H1 (cell line): Measurements from ENCODE around the gene MSI2. TPM values are rescaled to one million over a fixed set of nuclear protein-coding genes. Genes with fewer than 3 reads are reported as not detected.

Experiments
- EZH2 ChIP-seq: fragments of 200-600 bp; sonication (generic); IDR thresholded peaks from 2 replicates; pipeline ENCODE4 v1.7.1; 2012; ENCODE audit warnings: low read depth, mild to moderate bottlenecking, moderate library complexity, low read length, inconsistent platforms; ENCODE audit not compliant: severe bottlenecking
- GTF2F1 ChIP-seq: IDR thresholded peaks from 2 replicates; pipeline ENCODE4 v1.6.1; 2012; ENCODE audit warnings: low read depth, low read length, improper control_type of control experiment, borderline replicate concordance
- NANOG ChIP-seq: IDR thresholded peaks from 2 replicates; pipeline ENCODE4 v1.6.1; 2011; ENCODE audit warnings: low read length, low read depth, mild to moderate bottlenecking, inconsistent platforms; ENCODE audit not compliant: insufficient read depth, poor library complexity, severe bottlenecking
- polyA plus RNA-seq, 7 experiments: library from polyadenylated mRNA; depleted of rRNA in 3 of 7; stranded (reverse) in 5 of 7; unstranded in 2 of 7; fragments of >200 nt in 5 of 7; fragments of 200-250 nt in 2 of 7; gene quantifications; 1 replicate in 5 of 7; 2 replicates in 1 of 7; 4 replicates in 1 of 7; pipeline versions ENCODE4 v1.2.1 to v1.2.3, GENCODE V29; 2011 to 2013; ENCODE audit warnings: missing spikeins in 2 of 7, mixed read lengths in 2 of 7
- total RNA-seq: library from RNA; stranded (reverse); fragmentation: NEBNext Ultra II Directional; extraction: Animal tissue kit (Norgen Biotek cat#: 25700); gene quantifications from 2 replicates; pipeline ENCODE4 v1.2.1, GENCODE V29; 2021
- TF ChIP-seq, protein P1 (sequence below): IDR thresholded peaks from 2 replicates; pipeline ENCODE4 v1.6.1; 2011; ENCODE audit warnings: low read length, improper control_type of control experiment

The MSI2 gene
- total and polyA plus RNA-seq, 2 of the 8 experiments (the other 6 are each of a cell fraction or from before 2014, with no cell fraction given): 36.7 to 80.6 TPM

DNA sequence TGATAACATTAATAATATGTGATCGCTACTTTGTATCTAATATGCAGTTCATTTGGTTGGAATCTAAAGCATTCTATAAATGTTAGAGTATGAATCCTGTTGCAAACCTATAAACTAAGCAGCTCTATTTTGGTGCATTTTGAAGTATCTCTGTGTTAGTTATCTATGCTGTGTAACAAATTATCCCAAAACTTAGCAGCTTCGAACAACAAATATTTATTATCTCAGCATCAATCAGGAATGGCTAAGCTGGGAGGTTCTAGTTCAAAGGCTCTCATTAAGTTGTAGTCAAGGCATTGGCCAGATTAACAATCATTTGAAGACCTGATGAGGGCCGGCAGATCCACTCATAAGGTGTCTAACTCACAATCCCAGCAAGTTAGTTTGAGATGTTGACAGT lies 10.1 kb upstream of the MSI2 start (continued):
- no peak for TF ChIP-seq GTF2F1
- TF ChIP-seq, protein P1, sequence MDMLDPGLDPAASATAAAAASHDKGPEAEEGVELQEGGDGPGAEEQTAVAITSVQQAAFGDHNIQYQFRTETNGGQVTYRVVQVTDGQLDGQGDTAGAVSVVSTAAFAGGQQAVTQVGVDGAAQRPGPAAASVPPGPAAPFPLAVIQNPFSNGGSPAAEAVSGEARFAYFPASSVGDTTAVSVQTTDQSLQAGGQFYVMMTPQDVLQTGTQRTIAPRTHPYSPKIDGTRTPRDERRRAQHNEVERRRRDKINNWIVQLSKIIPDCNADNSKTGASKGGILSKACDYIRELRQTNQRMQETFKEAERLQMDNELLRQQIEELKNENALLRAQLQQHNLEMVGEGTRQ: no peak
- TF ChIP-seq NANOG: no peak
- no peak for TF ChIP-seq EZH2
